Sigmoid colon (tissue), 4 donors: Measurements from ENCODE around the gene ERCC6L.

ENCODE experiments used
- POLR2A ChIP-seq, 2 donors: fragments of 450-650 bp; IDR thresholded peaks; one replicate each; pipeline ENCODE4 v1.6.1; 2016; ENCODE audit warnings: antibody characterized with exemption in 2 of 2, mild to moderate bottlenecking in 2 of 2, moderate library complexity in 2 of 2
- POLR2AphosphoS5 ChIP-seq, 4 donors: sonication (generic); formaldehyde crosslinking; IDR thresholded peaks; one replicate each; pipeline ENCODE4 v1.6.1; 2017; ENCODE audit warnings: antibody characterized with exemption in 4 of 4
- TF ChIP-seq, protein P1 (sequence below), 4 experiments: fragments of 450-650 bp in 3 of 4; fragments of 200-600 bp in 1 of 4; IDR thresholded peaks; one replicate each; pipeline ENCODE4 v1.5.1; 2016 to 2019; ENCODE audit warnings: antibody characterized with exemption in 4 of 4, mild to moderate bottlenecking in 3 of 4, moderate library complexity in 2 of 4

- TF ChIP-seq, protein P1, sequence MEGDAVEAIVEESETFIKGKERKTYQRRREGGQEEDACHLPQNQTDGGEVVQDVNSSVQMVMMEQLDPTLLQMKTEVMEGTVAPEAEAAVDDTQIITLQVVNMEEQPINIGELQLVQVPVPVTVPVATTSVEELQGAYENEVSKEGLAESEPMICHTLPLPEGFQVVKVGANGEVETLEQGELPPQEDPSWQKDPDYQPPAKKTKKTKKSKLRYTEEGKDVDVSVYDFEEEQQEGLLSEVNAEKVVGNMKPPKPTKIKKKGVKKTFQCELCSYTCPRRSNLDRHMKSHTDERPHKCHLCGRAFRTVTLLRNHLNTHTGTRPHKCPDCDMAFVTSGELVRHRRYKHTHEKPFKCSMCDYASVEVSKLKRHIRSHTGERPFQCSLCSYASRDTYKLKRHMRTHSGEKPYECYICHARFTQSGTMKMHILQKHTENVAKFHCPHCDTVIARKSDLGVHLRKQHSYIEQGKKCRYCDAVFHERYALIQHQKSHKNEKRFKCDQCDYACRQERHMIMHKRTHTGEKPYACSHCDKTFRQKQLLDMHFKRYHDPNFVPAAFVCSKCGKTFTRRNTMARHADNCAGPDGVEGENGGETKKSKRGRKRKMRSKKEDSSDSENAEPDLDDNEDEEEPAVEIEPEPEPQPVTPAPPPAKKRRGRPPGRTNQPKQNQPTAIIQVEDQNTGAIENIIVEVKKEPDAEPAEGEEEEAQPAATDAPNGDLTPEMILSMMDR (IDR thresholded peaks at IDR 0.05) = no peak
- no peak for TF ChIP-seq POLR2AphosphoS5 (IDR thresholded peaks at IDR 0.05)
- no peak for TF ChIP-seq POLR2A (IDR thresholded peaks at IDR 0.05)
These were observed 32.4 kb upstream of the ERCC6L start for GRCh38 chrX:72271091-72271788.
